GM18517 (cell line): ENCODE measurements around the gene FLT3LG.
A peak's percentile ranks its signal among the peaks of the same experiment; 100 is the strongest.
"Not testable (repeated sequence)": the region's sequence is repeated elsewhere in the genome, so short reads cannot be mapped to it uniquely, and the experiment has no call there.

ENCODE experiments used
- ATAC-seq: cut with Tn5 transposase; IDR thresholded peaks from one replicate; pipeline ENCODE4 v1.9.1; 2021; ENCODE audit warnings: mild to moderate bottlenecking, moderate library complexity; ENCODE audit not compliant: unreplicated experiment

FLT3LG gene

DNA sequence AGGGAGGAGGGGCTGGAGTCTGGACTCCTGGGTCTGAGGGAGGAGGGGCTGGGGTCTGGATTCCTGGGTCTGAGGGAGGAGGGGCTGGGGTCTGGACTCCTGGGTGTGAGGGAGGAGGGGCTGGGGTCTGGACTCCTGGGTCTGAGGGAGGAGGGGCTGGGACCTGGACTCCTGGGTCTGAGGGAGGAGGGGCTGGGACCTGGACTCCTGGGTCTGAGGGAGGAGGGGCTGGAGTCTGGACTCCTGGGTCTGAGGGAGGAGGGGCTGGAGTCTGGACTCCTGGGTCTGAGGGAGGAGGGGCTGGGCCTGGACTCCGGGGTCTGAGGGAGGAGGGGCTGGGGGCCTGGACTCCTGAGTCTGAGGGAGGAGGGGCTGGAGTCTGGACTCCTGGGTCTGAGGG lies 12.9 kb upstream of the FLT3LG start:
- not testable (repeated sequence) for ATAC-seq

DNA sequence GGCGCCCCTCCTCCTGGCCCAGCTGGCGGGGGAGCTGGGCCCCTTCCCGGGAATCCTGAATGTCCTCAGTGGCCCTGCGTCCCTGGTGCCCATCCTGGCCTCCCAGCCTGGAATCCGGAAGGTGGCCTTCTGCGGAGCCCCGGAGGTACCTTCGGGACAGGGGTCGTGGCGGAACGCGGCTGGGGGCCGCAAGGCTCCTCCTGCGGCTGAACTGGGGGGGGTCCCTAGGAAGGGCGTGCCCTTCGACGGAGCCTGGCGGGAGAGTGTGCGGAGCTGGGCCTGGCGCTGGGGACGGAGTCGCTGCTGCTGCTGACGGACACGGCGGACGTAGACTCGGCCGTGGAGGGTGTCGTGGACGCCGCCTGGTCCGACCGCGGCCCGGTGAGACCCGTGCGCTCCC lies 12.4 kb upstream of the FLT3LG start:
- no peak for ATAC-seq

DNA sequence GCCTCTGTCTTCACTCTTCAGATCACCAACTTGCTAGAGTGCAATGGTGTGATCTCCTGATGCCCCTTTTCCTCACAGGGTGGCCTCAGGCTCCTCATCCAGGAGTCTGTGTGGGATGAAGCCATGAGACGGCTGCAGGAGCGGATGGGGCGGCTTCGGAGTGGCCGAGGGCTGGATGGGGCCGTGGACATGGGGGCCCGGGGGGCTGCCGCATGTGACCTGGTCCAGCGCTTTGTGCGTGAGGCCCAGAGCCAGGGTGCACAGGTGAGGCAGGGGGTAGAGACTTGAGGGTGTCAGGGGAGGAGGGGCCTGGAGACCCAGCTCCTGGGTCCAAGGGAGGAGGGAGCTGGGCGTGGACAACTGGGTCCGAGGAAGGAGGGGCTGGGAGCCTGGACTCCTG lies 11.5 kb upstream of the FLT3LG start:
- no peak for ATAC-seq

DNA sequence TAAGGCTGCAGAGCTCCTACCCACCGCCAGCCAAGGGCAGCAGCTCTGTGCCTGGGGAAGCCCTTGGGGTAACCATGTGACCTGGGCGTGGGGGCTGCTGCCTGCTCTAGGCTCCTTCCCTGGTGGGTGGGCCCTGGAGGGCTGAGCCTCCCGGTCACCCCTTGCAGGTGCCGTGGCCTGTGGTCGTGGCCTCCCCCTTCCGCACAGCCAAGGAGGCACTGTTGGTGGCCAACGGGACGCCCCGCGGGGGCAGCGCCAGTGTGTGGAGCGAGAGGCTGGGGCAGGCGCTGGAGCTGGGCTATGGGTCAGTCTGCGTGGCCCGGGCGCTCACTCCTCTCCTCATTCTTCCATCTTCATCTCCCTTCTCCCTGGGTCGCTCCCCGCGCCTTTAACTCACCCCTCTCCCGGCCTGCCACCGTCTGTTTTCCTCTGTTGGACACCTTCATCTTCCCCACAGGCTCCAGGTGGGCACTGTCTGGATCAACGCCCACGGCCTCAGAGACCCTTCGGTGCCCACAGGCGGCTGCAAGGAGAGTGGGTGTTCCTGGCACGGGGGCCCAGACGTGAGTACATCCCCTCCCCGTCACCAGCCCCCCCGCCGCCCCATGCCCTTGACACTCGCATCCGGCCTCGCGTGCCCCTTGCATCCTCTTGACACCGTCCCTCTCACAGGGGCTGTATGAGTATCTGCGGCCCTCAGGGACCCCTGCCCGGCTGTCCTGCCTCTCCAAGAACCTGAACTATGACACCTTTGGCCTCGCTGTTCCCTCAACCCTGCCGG lies 9.9 kb upstream of the FLT3LG start:
- no peak for ATAC-seq

DNA sequence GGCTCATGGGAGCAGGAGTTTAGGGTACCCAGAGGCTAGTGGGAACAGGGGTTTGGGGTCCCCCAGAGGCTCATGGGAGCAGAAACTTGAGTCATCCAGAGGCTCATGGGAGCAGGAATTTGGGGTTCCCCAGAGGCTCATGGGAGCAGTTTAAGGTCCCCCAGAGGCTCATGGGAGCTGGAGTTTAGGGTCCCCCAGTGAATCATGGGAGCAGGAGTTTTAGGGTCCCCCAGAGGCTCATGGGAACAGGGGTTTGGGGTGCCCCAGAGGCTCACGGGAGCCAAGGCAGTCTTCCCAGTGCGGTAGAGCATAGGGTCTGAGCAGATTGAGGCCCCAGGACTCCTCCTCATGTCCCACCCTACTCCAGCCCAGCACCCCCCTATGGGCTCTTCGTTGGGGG lies 8.6 kb upstream of the FLT3LG start:
- ATAC-seq = no peak

DNA sequence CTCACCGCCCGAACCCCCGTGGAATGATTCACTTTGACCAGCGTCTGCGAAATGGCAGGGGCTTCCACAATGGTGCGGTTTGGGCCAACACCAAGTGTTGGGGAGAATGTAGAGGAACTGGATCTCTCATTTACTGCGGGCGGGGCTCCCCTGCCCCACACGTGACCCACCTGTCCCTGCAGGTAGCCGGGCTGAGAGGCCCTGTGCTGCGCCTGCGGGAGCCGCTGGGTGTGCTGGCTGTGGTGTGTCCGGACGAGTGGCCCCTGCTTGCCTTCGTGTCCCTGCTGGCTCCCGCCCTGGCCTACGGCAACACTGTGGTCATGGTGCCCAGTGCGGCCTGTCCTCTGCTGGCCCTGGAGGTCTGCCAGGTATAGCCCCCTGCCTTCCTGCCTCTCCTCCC lies 5.8 kb upstream of the FLT3LG start:
- no peak for ATAC-seq

DNA sequence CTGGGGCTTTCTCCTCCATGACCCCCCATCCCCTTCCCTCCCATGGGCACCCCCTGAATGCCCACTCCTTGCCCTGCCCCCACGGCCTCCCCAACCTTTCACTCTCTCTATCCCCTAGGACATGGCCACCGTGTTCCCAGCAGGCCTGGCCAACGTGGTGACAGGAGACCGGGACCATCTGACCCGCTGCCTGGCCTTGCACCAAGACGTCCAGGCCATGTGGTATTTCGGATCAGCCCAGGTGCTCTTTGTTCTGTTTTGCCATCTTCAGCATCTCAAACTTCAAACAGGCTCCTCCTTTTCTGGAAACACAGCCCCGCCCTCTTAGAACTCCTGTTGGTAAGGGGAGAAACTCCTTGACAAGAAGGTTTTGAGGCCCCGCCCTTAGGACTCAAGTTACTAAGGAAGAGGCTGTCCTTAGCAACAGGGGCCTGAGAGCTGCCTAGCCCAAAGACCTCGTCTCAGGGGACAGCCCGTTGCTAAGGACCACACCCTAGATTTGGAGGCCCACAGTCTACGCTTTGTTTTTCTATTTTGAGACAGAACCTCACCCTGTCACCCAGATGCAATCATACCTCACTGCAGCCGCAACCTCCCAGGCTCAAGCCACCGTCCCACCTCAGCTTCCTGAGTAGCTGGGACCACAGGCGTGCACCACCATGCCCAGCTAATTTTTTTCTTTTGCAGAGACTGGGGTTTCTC lies 5.1 kb upstream of the FLT3LG start:
- peak; percentile 40 for ATAC-seq

DNA sequence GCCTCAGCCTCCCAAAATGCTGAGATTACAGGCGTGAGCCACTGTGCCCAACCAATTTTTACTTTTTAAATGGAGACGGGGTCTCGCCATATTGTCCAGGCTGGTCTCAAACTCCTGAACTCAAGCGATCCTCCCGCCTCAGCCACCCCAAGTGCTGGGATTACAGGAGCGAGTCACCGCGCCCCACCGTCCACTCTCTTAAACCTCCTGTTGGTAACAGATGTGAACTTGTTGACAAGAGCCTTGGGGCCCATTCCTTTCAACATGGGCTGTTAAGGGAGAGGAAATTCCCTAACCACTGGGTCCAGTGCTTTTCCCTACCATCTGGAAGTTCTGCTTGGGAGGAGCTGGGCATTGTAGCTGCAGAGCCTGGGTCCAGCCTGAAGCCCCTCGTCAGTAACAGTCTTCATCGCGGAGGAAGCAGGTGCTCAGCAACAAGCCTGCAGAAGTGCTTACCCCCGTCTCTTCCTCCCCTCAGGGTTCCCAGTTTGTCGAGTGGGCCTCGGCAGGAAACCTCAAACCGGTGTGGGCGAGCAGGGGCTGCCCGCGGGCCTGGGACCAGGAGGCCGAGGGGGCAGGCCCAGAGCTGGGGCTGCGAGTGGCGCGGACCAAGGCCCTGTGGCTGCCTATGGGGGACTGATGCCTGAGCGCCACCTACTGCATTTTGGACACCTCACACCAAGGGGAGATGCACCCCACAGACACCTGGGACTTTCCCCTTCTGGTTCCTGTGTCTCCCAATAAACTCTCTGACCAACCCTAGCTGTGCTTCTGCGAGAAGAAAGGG lies 4.0 kb upstream of the FLT3LG start:
- peak; percentile 54 for ATAC-seq

DNA sequence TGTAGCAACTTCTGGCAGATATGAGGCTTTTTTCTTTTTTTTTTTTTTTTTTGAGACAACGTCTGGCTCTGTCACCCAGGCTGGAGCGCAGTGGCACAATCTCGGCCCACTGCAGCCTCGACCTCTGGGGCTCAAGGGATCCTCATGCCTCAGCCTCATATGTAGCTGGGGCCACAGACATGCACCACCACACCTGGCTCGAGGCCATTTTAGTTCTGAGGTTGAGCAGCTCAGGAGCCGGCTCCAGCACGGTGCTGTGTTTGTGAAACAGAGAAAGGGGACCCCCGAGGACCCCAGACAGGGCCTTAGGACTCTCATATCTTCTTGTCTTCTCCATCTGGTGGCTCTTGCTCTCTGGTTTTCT lies 3.4 kb upstream of the FLT3LG start:
- peak; percentile 12 for ATAC-seq

DNA sequence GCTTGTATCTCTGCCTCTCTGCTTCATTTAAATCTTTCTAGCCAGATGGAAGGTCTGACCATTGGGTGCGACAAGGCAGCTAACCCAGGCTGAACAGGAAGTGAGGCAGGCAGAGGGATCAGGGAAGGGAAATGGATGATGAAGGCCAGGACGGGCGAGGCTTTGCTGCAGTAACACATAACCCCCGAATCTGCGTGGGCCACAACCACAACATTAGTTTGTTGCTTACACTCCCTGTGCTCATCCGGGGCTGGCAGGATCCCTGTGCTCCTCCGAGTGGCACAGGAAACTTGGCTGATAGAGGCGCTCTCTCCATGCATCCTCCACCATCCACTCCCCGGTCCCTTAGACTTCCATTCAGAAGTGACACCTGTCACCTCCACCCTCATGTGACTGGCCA lies 1.1 kb upstream of the FLT3LG start:
- ATAC-seq = no peak

DNA sequence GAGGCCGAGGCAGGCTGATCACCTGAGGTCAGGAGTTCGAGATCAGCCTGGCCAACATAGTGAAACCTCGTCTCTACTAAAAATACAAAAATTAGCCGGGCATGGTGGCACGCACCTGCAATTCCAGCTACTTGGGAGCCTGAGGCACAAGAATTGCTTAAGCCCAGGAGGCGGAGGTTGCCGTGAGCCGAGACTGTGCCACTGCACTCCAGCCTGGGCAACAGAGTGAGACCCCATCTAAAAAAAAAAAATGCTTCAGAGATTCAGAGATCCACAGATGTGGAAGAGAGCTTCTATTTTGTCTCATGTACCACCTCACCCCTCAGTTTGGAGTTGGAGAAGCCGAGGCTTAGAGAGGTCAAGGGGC lies 531 bp upstream of the FLT3LG start:
- ATAC-seq = not testable (repeated sequence)

DNA sequence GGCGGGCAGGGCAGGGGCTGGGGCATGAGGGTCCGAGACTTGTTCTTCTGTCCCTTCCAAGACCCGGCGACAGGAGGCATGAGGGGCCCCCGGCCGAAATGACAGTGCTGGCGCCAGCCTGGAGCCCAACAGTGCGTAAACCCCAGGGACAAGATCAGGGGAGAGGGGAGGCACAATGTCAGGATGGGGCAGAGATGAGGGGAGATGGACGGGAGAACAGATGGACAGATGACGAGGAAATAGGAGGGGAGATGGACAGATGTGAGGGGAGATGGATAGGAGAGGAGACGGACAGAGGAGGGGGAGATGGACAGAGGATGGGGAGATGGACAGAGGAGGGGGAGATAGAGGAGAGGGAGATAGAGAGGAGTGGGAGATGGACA lies 518 bp downstream of the FLT3LG start:
- no peak for ATAC-seq

DNA sequence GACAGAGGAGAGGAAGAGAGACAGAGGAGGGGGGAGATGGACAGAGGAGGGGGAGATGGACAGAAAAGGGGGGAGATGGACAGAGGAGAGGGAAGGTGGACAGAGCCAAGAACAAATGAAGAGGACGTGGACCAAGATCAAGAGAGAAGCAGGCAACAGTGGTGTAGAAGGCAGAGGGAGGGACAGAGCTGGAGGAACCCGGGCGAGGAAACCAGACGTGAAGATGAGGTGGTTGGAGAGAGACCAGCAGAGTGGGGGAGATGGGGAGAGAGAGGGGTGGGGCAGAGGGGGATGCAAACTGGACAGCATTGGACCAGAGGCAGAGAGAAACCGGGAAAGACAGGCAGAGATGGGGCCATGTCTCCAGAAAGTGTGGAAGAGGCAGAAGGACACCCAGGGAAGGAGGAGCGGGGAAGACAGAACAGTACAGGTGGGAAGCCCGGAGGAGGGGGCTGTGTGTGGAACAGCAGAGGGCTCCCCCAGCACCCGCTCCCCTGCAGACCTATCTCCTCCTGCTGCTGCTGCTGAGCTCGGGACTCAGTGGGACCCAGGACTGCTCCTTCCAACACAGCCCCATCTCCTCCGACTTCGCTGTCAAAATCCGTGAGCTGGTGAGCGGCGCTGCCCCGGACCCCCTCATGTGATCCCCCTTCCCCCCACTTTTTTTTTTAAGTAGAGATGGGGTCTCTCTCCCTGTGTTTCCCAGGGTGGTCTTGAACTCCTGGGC lies 1.3 kb downstream of the FLT3LG start:
- no peak for ATAC-seq

DNA sequence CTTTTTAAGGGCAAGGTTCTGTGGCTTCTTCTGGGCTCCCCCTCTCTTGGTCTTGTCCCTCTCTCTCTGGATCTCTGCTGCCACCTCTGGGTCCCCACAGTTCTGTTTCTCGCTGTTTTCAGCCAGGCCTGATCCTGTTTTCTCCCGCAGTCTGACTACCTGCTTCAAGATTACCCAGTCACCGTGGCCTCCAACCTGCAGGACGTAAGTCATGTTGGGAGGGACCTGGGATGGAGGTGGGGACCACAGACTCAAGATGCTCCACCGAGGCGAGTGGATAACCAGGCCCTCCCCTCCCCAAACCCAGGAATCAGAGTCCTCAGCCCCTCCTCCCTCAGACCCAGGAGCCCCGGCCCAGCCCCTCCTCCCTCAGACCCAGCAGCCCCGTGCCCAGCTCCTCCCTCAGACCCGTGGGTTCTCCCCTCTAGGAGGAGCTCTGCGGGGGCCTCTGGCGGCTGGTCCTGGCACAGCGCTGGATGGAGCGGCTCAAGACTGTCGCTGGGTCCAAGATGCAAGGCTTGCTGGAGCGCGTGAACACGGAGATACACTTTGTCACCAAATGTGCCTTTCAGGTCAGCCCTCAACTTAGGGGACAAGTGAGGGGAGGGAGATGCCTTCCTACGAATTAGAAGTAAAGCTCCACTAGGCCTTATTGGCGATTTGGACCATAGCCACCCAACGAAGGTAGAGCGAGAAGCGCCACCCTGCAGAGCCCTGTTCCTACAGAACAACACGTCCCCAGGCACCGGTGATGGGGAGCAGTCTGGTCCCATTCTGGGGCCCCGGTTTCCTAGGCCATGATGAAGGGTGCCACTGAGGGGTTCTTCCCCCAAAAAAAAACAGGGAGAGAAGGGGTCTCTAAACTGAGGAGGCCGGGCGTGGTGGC lies 2.2 kb downstream of the FLT3LG start:
- ATAC-seq = no peak

DNA sequence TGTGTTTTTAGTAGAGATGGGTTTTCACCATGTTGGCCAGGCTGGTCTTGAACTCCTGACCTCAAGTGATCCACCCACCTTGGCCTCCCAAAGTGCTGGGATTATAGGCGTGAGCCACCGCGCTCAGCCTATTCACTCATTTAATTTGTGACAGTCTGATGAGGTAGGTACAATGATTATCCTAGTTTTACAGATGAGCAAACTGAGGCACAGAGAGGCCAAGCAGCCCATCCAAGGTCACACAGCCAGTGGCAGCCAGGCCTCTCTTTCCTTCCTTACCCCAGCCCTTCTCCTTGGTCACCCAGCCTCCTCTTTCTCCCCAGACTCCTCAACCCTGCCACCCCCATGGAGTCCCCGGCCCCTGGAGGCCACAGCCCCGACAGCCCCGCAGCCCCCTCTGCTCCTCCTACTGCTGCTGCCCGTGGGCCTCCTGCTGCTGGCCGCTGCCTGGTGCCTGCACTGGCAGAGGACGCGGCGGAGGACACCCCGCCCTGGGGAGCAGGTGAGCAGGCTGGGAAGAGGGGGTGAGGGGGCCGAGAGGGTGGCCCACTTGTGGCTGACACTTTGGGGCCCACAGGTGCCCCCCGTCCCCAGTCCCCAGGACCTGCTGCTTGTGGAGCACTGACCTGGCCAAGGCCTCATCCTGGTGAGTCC lies 6.1 kb downstream of the FLT3LG start:
- ATAC-seq = no peak

DNA sequence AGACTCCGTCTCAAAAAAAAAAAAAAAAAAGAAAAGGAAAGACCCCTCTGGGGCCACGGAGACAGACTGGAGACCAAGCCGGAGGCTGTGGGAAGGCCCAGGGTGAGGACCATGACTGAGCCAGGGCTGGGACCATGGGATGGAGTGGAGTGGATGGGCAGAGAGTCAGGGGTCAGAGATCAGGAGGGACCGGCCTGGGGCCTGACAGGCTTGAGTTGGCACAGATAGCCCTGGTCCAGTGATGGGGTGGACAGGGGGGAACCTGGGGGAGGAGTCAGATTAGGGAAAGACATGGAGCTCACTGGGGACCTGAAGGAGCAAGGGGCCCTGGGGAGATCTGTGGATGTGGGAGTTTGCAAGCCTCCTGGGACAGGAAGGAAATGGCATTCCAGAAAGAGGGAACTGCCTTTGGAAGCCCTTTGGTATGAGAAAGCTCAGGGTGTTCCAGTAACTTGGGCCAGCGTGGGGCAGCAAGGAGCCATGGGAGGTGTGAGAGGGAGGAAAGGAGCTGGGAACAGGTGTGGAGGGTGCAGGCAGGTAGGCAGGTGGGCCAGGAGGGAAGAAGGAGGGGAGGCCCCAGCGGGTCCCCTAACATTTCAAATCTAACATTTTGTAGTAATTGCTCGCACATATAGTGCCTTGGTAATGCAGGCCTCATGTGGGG lies 7.1 kb downstream of the FLT3LG start:
- no peak for ATAC-seq

DNA sequence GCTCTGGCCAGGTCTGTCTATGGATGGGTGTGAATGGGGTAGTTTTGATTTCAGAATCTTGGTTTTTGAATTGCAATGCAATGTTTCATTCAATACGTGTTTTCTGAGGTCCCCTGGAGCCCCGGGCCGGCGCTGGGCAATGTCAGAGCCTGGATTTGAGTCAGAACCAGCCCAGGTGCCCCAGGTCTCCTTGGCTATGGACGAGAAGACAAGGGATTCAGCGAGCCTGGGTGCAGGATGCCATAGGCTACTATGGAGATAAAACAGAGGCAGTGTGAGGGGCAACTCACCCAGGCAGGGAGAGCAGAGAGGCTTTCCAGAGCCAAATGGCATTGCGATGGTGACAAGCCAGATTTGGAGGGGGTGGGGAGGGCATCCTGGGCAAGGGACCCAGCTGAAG lies 12.2 kb downstream of the FLT3LG start:
- no peak for ATAC-seq

DNA sequence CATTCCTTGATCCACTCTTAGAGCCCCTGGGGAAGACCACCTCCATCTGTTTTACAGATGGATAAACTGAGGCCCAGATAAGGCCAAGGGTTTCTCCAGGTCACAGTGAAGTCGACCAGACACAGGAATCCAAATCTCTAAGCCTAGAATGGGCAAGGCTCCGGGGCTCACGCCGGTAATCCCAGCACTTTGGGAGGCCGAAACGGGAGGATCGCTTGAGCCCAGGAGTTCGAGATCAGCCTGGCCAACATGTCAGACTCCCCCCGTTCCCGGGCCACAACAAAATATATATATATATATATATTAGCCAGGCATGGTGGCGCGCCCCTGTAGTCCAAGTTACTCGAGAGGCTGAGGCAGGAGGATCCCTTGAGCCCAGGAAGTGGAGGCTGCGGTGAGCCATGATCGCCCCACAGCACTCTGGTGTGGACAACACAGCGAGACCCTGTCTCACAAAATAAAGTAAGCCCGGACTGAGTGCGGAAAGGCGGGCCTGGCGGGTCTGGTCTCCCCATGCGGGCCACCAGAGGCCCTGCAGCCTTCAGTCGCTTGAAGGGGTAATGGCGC lies 12.8 kb downstream of the FLT3LG start:
- no peak for ATAC-seq
